CD4-positive, alpha-beta T cell treated with Interleukin-6 at 100 ng/mL for 8 hours (primary cell): ENCODE measurements around the gene PPP5C.
"Not testable (repeated sequence)": the region's sequence is repeated elsewhere in the genome, so short reads cannot be mapped to it uniquely, and the experiment has no call there.

Experiments used
- DNase-seq: peaks from one replicate; pipeline ENCODE4 v3.0.0-alpha.2; 2020; ENCODE audit warnings: mixed read lengths, low spot score

PPP5C gene

DNA sequence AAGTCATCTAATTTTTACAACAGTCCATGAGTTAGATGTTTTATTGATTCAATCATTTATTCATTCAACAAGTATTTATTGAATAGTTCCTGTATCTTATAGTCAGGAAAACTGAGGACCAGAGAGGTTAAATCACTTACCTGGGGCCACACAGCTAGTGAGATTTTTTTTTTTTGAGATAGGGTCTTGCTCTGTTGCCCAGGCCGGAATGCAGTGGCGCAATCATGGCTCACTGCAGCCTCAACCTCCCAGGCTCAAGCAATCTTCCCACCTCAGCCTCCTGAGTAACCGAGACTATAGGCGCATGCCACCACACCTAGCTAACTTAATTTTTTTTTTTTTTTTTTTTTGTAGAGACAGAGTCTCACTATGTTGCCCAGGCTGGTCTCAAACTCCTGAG is 88.8 kb downstream of the PPP5C start:
- DNase-seq, result not testable (repeated sequence)
